HepG2 (cell line): Measurements from ENCODE around the gene ULK4. TPM values are rescaled to one million over a fixed set of nuclear protein-coding genes. Genes with fewer than 3 reads are reported as not detected.

Source experiments
- ATAC-seq: fragments of 200-7000 bp; cut with Tn5 transposase; 3 replicates; pipeline ENCODE4 v1.9.1; 2020; ENCODE audit warnings: mild to moderate bottlenecking, moderate library complexity
- BruUV-seq: library from RNA; stranded (reverse); fragments of 400-500 nt; replicated peaks from 2 replicates; lab custom pipeline; 2021; lab: Mats Ljungman, UMichigan
- CTCF ChIA-PET: fragments of 300-600 bp; formaldehyde crosslinking; extraction: SDS; loops from one replicate; lab custom pipeline; 2021; ENCODE audit warnings: low total read pairs, inconsistent platforms, low intra/inter-chr PET ratio; lab: Yijun Ruan, JAX
- POLR2A ChIA-PET: fragments of 350-600 bp; sonication (Branson Sonifier 250); formaldehyde crosslinking; loops from one replicate; lab custom pipeline; 2020; ENCODE audit warnings: antibody characterized with exemption, inconsistent platforms; lab: Yijun Ruan, JAX
- DNase-seq: peaks from one replicate; pipeline ENCODE4 v3.0.0-alpha.2; 2015; ENCODE audit warnings: low spot score
- FAIRE-seq: peaks from 3 replicates; lab custom pipeline; 2011; peaks lifted over from hg19 to GRCh38; lab: Jason Lieb, UNC
- H2AFZ ChIP-seq: one replicate; pipeline ENCODE4 v1.6.1; 2011; ENCODE audit warnings: low read length, inconsistent platforms
- H3K27ac ChIP-seq: fragments of 300-600 bp; 3 replicates; pipeline ENCODE4 v1.8.0; 2011; ENCODE audit warnings: mixed run types, mild to moderate bottlenecking, mixed read lengths, low read length, inconsistent platforms; ENCODE audit not compliant: insufficient read depth; ENCODE audit errors: extremely low read length
- H3K27me3 ChIP-seq, 2 experiments: fragments of 200-600 bp in 1 of 2; 2 replicates in 1 of 2; 3 replicates in 1 of 2; pipeline versions ENCODE4 v1.6.0 to v1.8.0; 2011; ENCODE audit warnings: low read length in 2 of 2, mild to moderate bottlenecking in 2 of 2, moderate library complexity in 2 of 2, inconsistent platforms in 1 of 2; ENCODE audit not compliant: insufficient read depth in 2 of 2, control insufficient read depth in 1 of 2
- H3K36me3 ChIP-seq, 2 experiments: fragments of 200-600 bp in 1 of 2; replicated peaks in 1 of 2; 2 replicates in 1 of 2; 3 replicates in 1 of 2; pipeline versions ENCODE4 v1.5.1 to v1.8.0; 2011; ENCODE audit warnings: low read length in 2 of 2, inconsistent platforms in 1 of 2; ENCODE audit not compliant: insufficient read depth in 2 of 2, control insufficient read depth in 1 of 2
- H3K4me1 ChIP-seq: 2 replicates; pipeline ENCODE4 v1.5.1; 2012; ENCODE audit warnings: low read length, inconsistent platforms; ENCODE audit not compliant: insufficient read depth
- H3K4me2 ChIP-seq: 2 replicates; pipeline ENCODE4 v1.6.0; 2011; ENCODE audit warnings: low read depth, low read length, inconsistent platforms
- H3K4me3 ChIP-seq, 3 experiments: fragments of 200-600 bp in 1 of 3; sonication (generic), shearing (Covaris generic) in 1 of 3; replicated peaks in 1 of 3; 2 replicates each; pipeline ENCODE4 v1.5.1; 2011 to 2016; ENCODE audit warnings: low read length in 3 of 3, inconsistent platforms in 2 of 3, low read depth in 2 of 3, mild to moderate bottlenecking in 2 of 3, control low read depth in 1 of 3, mixed read lengths in 1 of 3; ENCODE audit not compliant: insufficient read depth in 1 of 3
- H3K79me2 ChIP-seq: one replicate; pipeline ENCODE4 v1.6.1; 2011; ENCODE audit warnings: low read length, inconsistent platforms; ENCODE audit not compliant: insufficient read depth
- H3K9ac ChIP-seq: 2 replicates; pipeline ENCODE4 v1.6.0; 2011; ENCODE audit warnings: mild to moderate bottlenecking, low read depth, low read length, inconsistent platforms; ENCODE audit not compliant: insufficient read depth
- H3K9me3 ChIP-seq: 2 replicates; pipeline ENCODE4 v1.5.1; 2012; ENCODE audit warnings: mild to moderate bottlenecking, low read length
- H4K20me1 ChIP-seq: 2 replicates; pipeline ENCODE4 v1.6.0; 2011; ENCODE audit warnings: inconsistent platforms, mild to moderate bottlenecking, low read length, moderate library complexity; ENCODE audit not compliant: insufficient read depth
- FOSL2 ChIP-seq: sonication (generic); formaldehyde crosslinking; IDR thresholded peaks from 2 replicates; pipeline ENCODE4 v1.4.0; 2020; ENCODE audit warnings: missing genetic modification reagents
- KDM1A ChIP-seq: IDR thresholded peaks from 2 replicates; pipeline ENCODE4 v1.6.1; 2016; ENCODE audit warnings: missing compliant biosample characterization
- KDM4B ChIP-seq: sonication (generic); formaldehyde crosslinking; IDR thresholded peaks from 2 replicates; pipeline ENCODE4 v1.4.0; 2020; ENCODE audit warnings: missing genetic modification reagents
- MAFF ChIP-seq: IDR thresholded peaks from 2 replicates; pipeline ENCODE4 v1.6.1; 2011; ENCODE audit warnings: low read depth, low read length, improper control_type of control experiment
- ZNF3 ChIP-seq: IDR thresholded peaks from 2 replicates; pipeline ENCODE4 v1.7.0; 2017; ENCODE audit warnings: inconsistent platforms
- ZNF589 ChIP-seq: sonication (generic); formaldehyde crosslinking; conservative IDR thresholded peaks from 2 replicates; pipeline ENCODE4 v1.8.0; 2022; ENCODE audit warnings: mild to moderate bottlenecking, moderate library complexity, missing genetic modification reagents
- WGBS: methylation state at CpG from one replicate; pipeline ENCODE4 v1.1.6; 2017; ENCODE audit warnings: low lambda C conversion rate; 5-methylcytosine and 5-hydroxymethylcytosine counted together
- in situ Hi-C: cut with HindIII; loops from 2 replicates; pipeline ENCODE4 v1.10.0; 2017; ENCODE audit warnings: low pct_unique_long_range_greater_than_20kb; ENCODE audit not compliant: extremely low pct_ligation_motif_present
- intact Hi-C: fragments of 100-400 bp; cut with micrococcal nuclease; formaldehyde crosslinking; loops from one replicate; pipeline ENCODE4 v1.10.0; 2022; ENCODE audit not compliant: unreplicated experiment
- polyA plus RNA-seq, 8 experiments: library from polyadenylated mRNA; depleted of rRNA in 3 of 8; stranded (reverse) in 7 of 8; unstranded in 1 of 8; fragments of >200 nt; fragmentation: Illumina TruSeq in 4 of 8; extraction: Trizol in 4 of 8; gene quantifications; 2 replicates each; pipeline versions ENCODE4 v1.2.1 to v1.2.3, GENCODE V29; 2011 to 2016; ENCODE audit warnings: low read depth in 4 of 8, missing spikeins in 1 of 8, mixed read lengths in 1 of 8; ENCODE audit not compliant: insufficient read depth in 1 of 8
- total RNA-seq, 5 experiments: library from RNA; depleted of rRNA; stranded (reverse); fragments of >200 nt; fragmentation: Illumina TruSeq; extraction: Trizol; gene quantifications; 2 replicates each; pipeline ENCODE4 v1.2.3, GENCODE V29; 2016; ENCODE audit warnings: low read depth in 1 of 5
- TF ChIP-seq, protein P1 (sequence below): IDR thresholded peaks from 2 replicates; pipeline ENCODE4 v1.6.1; 2016; ENCODE audit warnings: missing compliant biosample characterization, missing genetic modification reagents, borderline replicate concordance
- TF ChIP-seq, protein P2 (sequence below): sonication (generic); formaldehyde crosslinking; IDR thresholded peaks from 2 replicates; pipeline ENCODE4 v1.4.0; 2020; ENCODE audit warnings: missing genetic modification reagents
- TF ChIP-seq, protein P3 (sequence below): sonication (generic); formaldehyde crosslinking; IDR thresholded peaks from 2 replicates; pipeline ENCODE4 v1.8.1; 2023; ENCODE audit warnings: mild to moderate bottlenecking, missing genetic modification reagents

Gene ULK4
- total and polyA plus RNA-seq, 2 of the 13 experiments (the other 11 are each of a cell fraction or from before 2014, with no cell fraction given): 6.7 to 11.8 TPM

DNA sequence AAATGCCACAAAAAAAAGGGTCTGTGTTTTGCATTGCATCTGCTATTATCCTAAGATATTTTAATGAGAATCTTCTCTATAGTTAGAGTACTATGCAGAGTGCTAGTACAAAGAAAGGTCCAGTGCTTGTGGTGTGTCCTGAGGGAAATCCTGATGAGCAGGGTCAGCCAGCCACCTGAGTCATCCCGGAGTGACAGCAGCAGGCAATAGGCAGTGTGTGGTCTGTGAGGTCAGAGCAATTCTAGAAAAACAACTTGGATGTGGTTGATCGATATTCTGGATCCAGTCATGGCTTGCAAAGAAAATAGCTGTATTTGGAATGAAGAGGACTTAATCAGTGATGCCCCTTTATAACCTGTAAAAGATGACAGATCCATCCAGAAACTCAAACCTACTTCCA, 643.4 kb downstream of the ULK4 start:
- ChIA-PET CTCF (no interaction called here), POLR2A (no interaction called here)
- 35% methylated on average over 2 of the region's 2 CpGs for WGBS
- ATAC-seq (peak; percentile 72; the same call in 2 of the 3 replicates), FAIRE-seq (no peak), DNase-seq (peak; percentile 38)
- Histone ChIP-seq H3K4me1 (peaks cover 14% of the 10 kb centered on the region), H3K27ac (no peak overlapping the region), H3K4me2 (no peak overlapping the region), H3K9me3 (no peaks in the 10 kb centered on the region), H4K20me1 (no peaks in the 10 kb centered on the region), H3K79me2 (no peaks in the 10 kb centered on the region), H3K4me3 (no peak overlapping the region), H3K27me3 (no peaks in the 10 kb centered on the region), H2AFZ (no peak overlapping the region), H3K9ac (no peak overlapping the region), H3K36me3 (no peaks in the 10 kb centered on the region)
- in situ Hi-C loops (no loop called here), intact Hi-C loops (no loop called here)
- no TSS peak for BruUV-seq
- TF ChIP-seq FOSL2 (CRISPR knock-in tag) (peak; percentile 68), KDM4B (CRISPR knock-in tag) (no peak), KDM1A (CRISPR knock-in tag) (no peak), ZNF589 (CRISPR knock-in tag) (no peak), MAFF (no peak), ZNF3 (CRISPR knock-in tag) (no peak)
- TF ChIP-seq, protein P1, sequence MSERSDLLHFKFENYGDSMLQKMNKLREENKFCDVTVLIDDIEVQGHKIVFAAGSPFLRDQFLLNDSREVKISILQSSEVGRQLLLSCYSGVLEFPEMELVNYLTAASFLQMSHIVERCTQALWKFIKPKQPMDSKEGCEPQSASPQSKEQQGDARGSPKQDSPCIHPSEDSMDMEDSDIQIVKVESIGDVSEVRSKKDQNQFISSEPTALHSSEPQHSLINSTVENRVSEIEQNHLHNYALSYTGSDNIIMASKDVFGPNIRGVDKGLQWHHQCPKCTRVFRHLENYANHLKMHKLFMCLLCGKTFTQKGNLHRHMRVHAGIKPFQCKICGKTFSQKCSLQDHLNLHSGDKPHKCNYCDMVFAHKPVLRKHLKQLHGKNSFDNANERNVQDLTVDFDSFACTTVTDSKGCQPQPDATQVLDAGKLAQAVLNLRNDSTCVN (CRISPR knock-in tag): peak; percentile 98
- TF ChIP-seq, protein P2, sequence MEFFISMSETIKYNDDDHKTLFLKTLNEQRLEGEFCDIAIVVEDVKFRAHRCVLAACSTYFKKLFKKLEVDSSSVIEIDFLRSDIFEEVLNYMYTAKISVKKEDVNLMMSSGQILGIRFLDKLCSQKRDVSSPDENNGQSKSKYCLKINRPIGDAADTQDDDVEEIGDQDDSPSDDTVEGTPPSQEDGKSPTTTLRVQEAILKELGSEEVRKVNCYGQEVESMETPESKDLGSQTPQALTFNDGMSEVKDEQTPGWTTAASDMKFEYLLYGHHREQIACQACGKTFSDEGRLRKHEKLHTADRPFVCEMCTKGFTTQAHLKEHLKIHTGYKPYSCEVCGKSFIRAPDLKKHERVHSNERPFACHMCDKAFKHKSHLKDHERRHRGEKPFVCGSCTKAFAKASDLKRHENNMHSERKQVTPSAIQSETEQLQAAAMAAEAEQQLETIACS (CRISPR knock-in tag): no peak
- TF ChIP-seq, protein P3, sequence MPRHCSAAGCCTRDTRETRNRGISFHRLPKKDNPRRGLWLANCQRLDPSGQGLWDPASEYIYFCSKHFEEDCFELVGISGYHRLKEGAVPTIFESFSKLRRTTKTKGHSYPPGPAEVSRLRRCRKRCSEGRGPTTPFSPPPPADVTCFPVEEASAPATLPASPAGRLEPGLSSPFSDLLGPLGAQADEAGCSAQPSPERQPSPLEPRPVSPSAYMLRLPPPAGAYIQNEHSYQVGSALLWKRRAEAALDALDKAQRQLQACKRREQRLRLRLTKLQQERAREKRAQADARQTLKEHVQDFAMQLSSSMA: no peak
